ENCODE measurements around the gene P3H1. TPM values are rescaled to one million over a fixed set of nuclear protein-coding genes. Genes with fewer than 3 reads are reported as not detected.
"Not testable (repeated sequence)": the region's sequence is repeated elsewhere in the genome, so short reads cannot be mapped to it uniquely, and the experiment has no call there.

Gene P3H1
- total and polyA plus RNA-seq, 4 donors: 15.2 to 64.3 (median 46.1) TPM

GRCh38 chr1:42753070-42753469 is 13.8 kb downstream of the P3H1 start:
- Histone ChIP-seq H3K4me1 (ENCODE audit: control insufficient read depth in 1 of 2, insufficient read depth in 2 of 2, low read length in 2 of 2) (no peaks in the 10 kb centered on the region), H3K27me3 (ENCODE audit: control insufficient read depth in 1 of 2, insufficient read depth in 2 of 2, low read length in 1 of 2) (no peaks in the 10 kb centered on the region), H3K9me3 (ENCODE audit: control insufficient read depth, low read length) (no peaks in the 10 kb centered on the region), H3K27ac (ENCODE audit: low read depth in 1 of 2, low read length in 2 of 2) (no peak overlapping the region), H3K36me3 (ENCODE audit: control insufficient read depth in 1 of 2, insufficient read depth in 2 of 2, low read length in 1 of 2) (peaks cover 8 to 14% of the 10 kb centered on the region in 2 donors), H3K4me3 (ENCODE audit: low read length in 2 of 2) (no peak overlapping the region)
- DNase-seq (no peak), ATAC-seq (ENCODE audit: low FRiP score) (no peak)
- 68 to 75% methylated on average over 1 of the region's 1 CpG for WGBS, 2 donors
- intact Hi-C loops (cut with DNase I): loop anchor here in 1 of 2 donors (10.0 kb wide), 1 partner anchor 168 kb away; no protein-coding TSS in a partner anchor

GRCh38 chr1:42752284-42752683 is 14.5 kb downstream of the P3H1 start:
- intact Hi-C loops (cut with DNase I): loop anchor here in 1 of 2 donors (10.0 kb wide), 1 partner anchor 167 kb away; no protein-coding TSS in a partner anchor
- Histone ChIP-seq H3K9me3 (ENCODE audit: control insufficient read depth, low read length) (no peaks in the 10 kb centered on the region), H3K4me1 (ENCODE audit: control insufficient read depth in 1 of 2, insufficient read depth in 2 of 2, low read length in 2 of 2) (no peaks in the 10 kb centered on the region), H3K4me3 (ENCODE audit: low read length in 2 of 2) (no peak overlapping the region), H3K27me3 (ENCODE audit: control insufficient read depth in 1 of 2, insufficient read depth in 2 of 2, low read length in 1 of 2) (no peaks in the 10 kb centered on the region), H3K36me3 (ENCODE audit: control insufficient read depth in 1 of 2, insufficient read depth in 2 of 2, low read length in 1 of 2) (peaks cover 6 to 14% of the 10 kb centered on the region in 2 donors), H3K27ac (ENCODE audit: low read depth in 1 of 2, low read length in 2 of 2) (no peak overlapping the region)
- 94% methylated on average over 6 of the region's 6 CpGs for WGBS, 2 donors
- DNase-seq: no peak
- no peak for ATAC-seq (ENCODE audit: low FRiP score)

GRCh38 chr1:42751511-42752070 is 15.2 kb downstream of the P3H1 start:
- H3K4me3 ChIP-seq (ENCODE audit: low read length in 2 of 2); H3K27ac ChIP-seq (ENCODE audit: low read depth in 1 of 2, low read length in 2 of 2); H3K9me3 ChIP-seq (ENCODE audit: control insufficient read depth, low read length); ATAC-seq (ENCODE audit: low FRiP score); DNase-seq; H3K4me1 ChIP-seq (ENCODE audit: control insufficient read depth in 1 of 2, insufficient read depth in 2 of 2, low read length in 2 of 2); H3K27me3 ChIP-seq (ENCODE audit: control insufficient read depth in 1 of 2, insufficient read depth in 2 of 2, low read length in 1 of 2): not testable (repeated sequence)
- 91 to 92% methylated on average over 7 to 8 of the region's 8 CpGs for WGBS, 2 donors
- peaks cover 4 to 14% of the 10 kb centered on the region in 2 donors for H3K36me3 ChIP-seq (ENCODE audit: control insufficient read depth in 1 of 2, insufficient read depth in 2 of 2, low read length in 1 of 2)
- intact Hi-C loops (cut with DNase I): loop anchor here in 1 of 2 donors (10.0 kb wide), 1 partner anchor 167 kb away; no protein-coding TSS in a partner anchor

GRCh38 chr1:42750041-42750440 is 16.8 kb downstream of the P3H1 start:
- ATAC-seq (ENCODE audit: low FRiP score): no peak
- DNase-seq: no peak
- Histone ChIP-seq H3K4me1 (ENCODE audit: control insufficient read depth in 1 of 2, insufficient read depth in 2 of 2, low read length in 2 of 2) (no peaks in the 10 kb centered on the region), H3K9me3 (ENCODE audit: control insufficient read depth, low read length) (no peaks in the 10 kb centered on the region), H3K4me3 (ENCODE audit: low read length in 2 of 2) (no peak overlapping the region), H3K27me3 (ENCODE audit: control insufficient read depth in 1 of 2, insufficient read depth in 2 of 2, low read length in 1 of 2) (no peaks in the 10 kb centered on the region), H3K27ac (ENCODE audit: low read depth in 1 of 2, low read length in 2 of 2) (no peak overlapping the region), H3K36me3 (ENCODE audit: control insufficient read depth in 1 of 2, insufficient read depth in 2 of 2, low read length in 1 of 2) (peaks cover 4 to 12% of the 10 kb centered on the region in 2 donors)
- 88 to 89% methylated on average over 12 of the region's 12 CpGs for WGBS, 2 donors
- intact Hi-C loops (cut with DNase I): loop anchor here in 1 of 2 donors (10.0 kb wide), 1 partner anchor 165 kb away; no protein-coding TSS in a partner anchor

- Histone ChIP-seq H3K9me3 (ENCODE audit: control insufficient read depth, low read length) (no peaks in the 10 kb centered on the region), H3K4me1 (ENCODE audit: control insufficient read depth in 1 of 2, insufficient read depth in 2 of 2, low read length in 2 of 2) (no peaks in the 10 kb centered on the region), H3K36me3 (ENCODE audit: control insufficient read depth in 1 of 2, insufficient read depth in 2 of 2, low read length in 1 of 2) (peaks cover 4 to 8% of the 10 kb centered on the region in 2 donors), H3K27ac (ENCODE audit: low read depth in 1 of 2, low read length in 2 of 2) (no peak overlapping the region), H3K4me3 (ENCODE audit: low read length in 2 of 2) (no peak overlapping the region), H3K27me3 (ENCODE audit: control insufficient read depth in 1 of 2, insufficient read depth in 2 of 2, low read length in 1 of 2) (no peaks in the 10 kb centered on the region)
- DNase-seq: no peak
- WGBS, 2 donors: 77 to 80% methylated on average over 14 of the region's 14 CpGs
- intact Hi-C loops (cut with DNase I): loop anchor here (5.0 to 10.0 kb wide), 3 partner anchors 174 to 404 kb away; no protein-coding TSS in a partner anchor
- ATAC-seq (ENCODE audit: low FRiP score): no peak
Observed at GRCh38 chr1:42748461-42749410, 18.1 kb downstream of the P3H1 start.

GRCh38 chr1:42748021-42748420 is 18.8 kb downstream of the P3H1 start:
- DNase-seq: no peak

GRCh38 chr1:42747125-42747524 is 19.7 kb downstream of the P3H1 start:
- H3K36me3 ChIP-seq (ENCODE audit: control insufficient read depth in 1 of 2, insufficient read depth in 2 of 2, low read length in 1 of 2): peaks cover 0 to 8% of the 10 kb centered on the region in 2 donors
- no peak for DNase-seq

More at GRCh38 chr1:42748021-42748420, 18.8 kb downstream of the P3H1 start:
- no peaks in the 10 kb centered on the region for H3K27me3 ChIP-seq (ENCODE audit: control insufficient read depth in 1 of 2, insufficient read depth in 2 of 2, low read length in 1 of 2)
- H3K27ac ChIP-seq (ENCODE audit: low read depth in 1 of 2, low read length in 2 of 2): no peak overlapping the region
- no peaks in the 10 kb centered on the region for H3K4me1 ChIP-seq (ENCODE audit: control insufficient read depth in 1 of 2, insufficient read depth in 2 of 2, low read length in 2 of 2)
- intact Hi-C loops (cut with DNase I): loop anchor here (5.0 to 10.0 kb wide), 3 partner anchors 173 to 403 kb away; no protein-coding TSS in a partner anchor
- no peak for ATAC-seq (ENCODE audit: low FRiP score)
- peaks cover 4 to 8% of the 10 kb centered on the region in 2 donors for H3K36me3 ChIP-seq (ENCODE audit: control insufficient read depth in 1 of 2, insufficient read depth in 2 of 2, low read length in 1 of 2)
- 81% methylated on average over 10 of the region's 10 CpGs for WGBS, 2 donors
- no peaks in the 10 kb centered on the region for H3K9me3 ChIP-seq (ENCODE audit: control insufficient read depth, low read length)
- no peak overlapping the region for H3K4me3 ChIP-seq (ENCODE audit: low read length in 2 of 2)

GRCh38 chr1:42746436-42747105 is 20.3 kb downstream of the P3H1 start:
- Histone ChIP-seq H3K27ac (ENCODE audit: low read depth in 1 of 2, low read length in 2 of 2) (no peak overlapping the region), H3K4me3 (ENCODE audit: low read length in 2 of 2) (no peak overlapping the region), H3K27me3 (ENCODE audit: control insufficient read depth in 1 of 2, insufficient read depth in 2 of 2, low read length in 1 of 2) (no peaks in the 10 kb centered on the region), H3K9me3 (ENCODE audit: control insufficient read depth, low read length) (no peaks in the 10 kb centered on the region), H3K36me3 (ENCODE audit: control insufficient read depth in 1 of 2, insufficient read depth in 2 of 2, low read length in 1 of 2) (peaks cover 0 to 8% of the 10 kb centered on the region in 2 donors), H3K4me1 (ENCODE audit: control insufficient read depth in 1 of 2, insufficient read depth in 2 of 2, low read length in 2 of 2) (no peaks in the 10 kb centered on the region)
- intact Hi-C loops (cut with DNase I): loop anchor here (5.0 to 10.0 kb wide), 3 partner anchors 172 to 402 kb away; no protein-coding TSS in a partner anchor
- ATAC-seq (ENCODE audit: low FRiP score): no peak
- 91 to 94% methylated on average over 12 of the region's 12 CpGs for WGBS, 2 donors
- DNase-seq: no peak

More at GRCh38 chr1:42747125-42747524, 19.7 kb downstream of the P3H1 start:
- Histone ChIP-seq H3K27ac (ENCODE audit: low read depth in 1 of 2, low read length in 2 of 2) (no peak overlapping the region), H3K4me1 (ENCODE audit: control insufficient read depth in 1 of 2, insufficient read depth in 2 of 2, low read length in 2 of 2) (no peaks in the 10 kb centered on the region), H3K9me3 (ENCODE audit: control insufficient read depth, low read length) (no peaks in the 10 kb centered on the region), H3K27me3 (ENCODE audit: control insufficient read depth in 1 of 2, insufficient read depth in 2 of 2, low read length in 1 of 2) (no peaks in the 10 kb centered on the region), H3K4me3 (ENCODE audit: low read length in 2 of 2) (no peak overlapping the region)
- peak; percentile 46 for ATAC-seq (ENCODE audit: low FRiP score)
- intact Hi-C loops (cut with DNase I): loop anchor here (5.0 to 10.0 kb wide), 3 partner anchors 172 to 402 kb away; no protein-coding TSS in a partner anchor
- 51 to 52% methylated on average over 13 to 14 of the region's 14 CpGs for WGBS, 2 donors

Measured in aorta (tissue), 5 donors.